ENCODE results near the gene NINJ2.

GRCh38 chr12:674272-674781 is 11.1 kb upstream of the NINJ2 start:
- TF ChIP-seq EZH2 (IDR thresholded peaks at IDR 0.05; ENCODE audit: insufficient read depth, poor library complexity, severe bottlenecking) = no peak
- no peak for TF ChIP-seq EZH2phosphoT487 (IDR thresholded peaks at IDR 0.05; ENCODE audit: insufficient read depth, low read depth)

All from GM23248 (cell line).